HG03108 (cell line): ENCODE data around the gene GLDC.
"Not testable (repeated sequence)": the region's sequence is repeated elsewhere in the genome, so short reads cannot be mapped to it uniquely, and the experiment has no call there.

Source experiments
- ATAC-seq: cut with Tn5 transposase; IDR thresholded peaks from one replicate; pipeline ENCODE4 v1.9.1; 2021; ENCODE audit warnings: moderate library complexity; ENCODE audit not compliant: unreplicated experiment

Gene GLDC

GRCh38 chr9:6645355-6646292, at the start of gene GLDC:
GLDC (minus strand) TSS chr9:6645729; CDS start chr9:6645499, 230 bp downstream.
- peak; percentile 93 for ATAC-seq

- ATAC-seq, result no peak
Observed at GRCh38 chr9:6692881-6693361, 47.4 kb upstream of the GLDC start.

- no peak for ATAC-seq
Observed at GRCh38 chr9:6692433-6692832, 46.9 kb upstream of the GLDC start.

- ATAC-seq, result not testable (repeated sequence)
Observed at GRCh38 chr9:6690675-6691070, 45.1 kb upstream of the GLDC start.

GRCh38 chr9:6689893-6690674, 44.6 kb upstream of the GLDC start:
- peak; percentile 39 for ATAC-seq

- no peak for ATAC-seq
Observed at GRCh38 chr9:6687180-6687579, 41.7 kb upstream of the GLDC start.

GRCh38 chr9:6686396-6686795, 40.9 kb upstream of the GLDC start:
- no peak for ATAC-seq

GRCh38 chr9:6681957-6682501, 36.5 kb upstream of the GLDC start:
- ATAC-seq, result no peak

GRCh38 chr9:6681147-6681956, 35.8 kb upstream of the GLDC start:
- ATAC-seq, result peak; percentile 63

- peak; percentile 15 for ATAC-seq
Observed at GRCh38 chr9:6680797-6681146, 35.2 kb upstream of the GLDC start.

- ATAC-seq, result no peak
Observed at GRCh38 chr9:6677803-6678202, 32.3 kb upstream of the GLDC start.

GRCh38 chr9:6676254-6676921, 30.9 kb upstream of the GLDC start:
- no peak for ATAC-seq

- no peak for ATAC-seq
Observed at GRCh38 chr9:6675268-6675667, 29.7 kb upstream of the GLDC start.

GRCh38 chr9:6673326-6674025, 27.9 kb upstream of the GLDC start:
- ATAC-seq, result peak; percentile 45

GRCh38 chr9:6672118-6672517, 26.6 kb upstream of the GLDC start:
- no peak for ATAC-seq

GRCh38 chr9:6671416-6671815, 25.9 kb upstream of the GLDC start:
- ATAC-seq, result no peak

- ATAC-seq, result no peak
Observed at GRCh38 chr9:6669881-6670280, 24.4 kb upstream of the GLDC start.

GRCh38 chr9:6667633-6668280, 22.2 kb upstream of the GLDC start:
- ATAC-seq, result no peak

- no peak for ATAC-seq
Observed at GRCh38 chr9:6667080-6667479, 21.6 kb upstream of the GLDC start.
